HG03045 (cell line): ENCODE measurements around the gene GLT6D1.

ENCODE experiments used
- ATAC-seq: cut with Tn5 transposase; IDR thresholded peaks from one replicate; pipeline ENCODE4 v1.9.1; 2021; ENCODE audit warnings: mild to moderate bottlenecking, moderate library complexity; ENCODE audit not compliant: unreplicated experiment

The GLT6D1 gene

DNA sequence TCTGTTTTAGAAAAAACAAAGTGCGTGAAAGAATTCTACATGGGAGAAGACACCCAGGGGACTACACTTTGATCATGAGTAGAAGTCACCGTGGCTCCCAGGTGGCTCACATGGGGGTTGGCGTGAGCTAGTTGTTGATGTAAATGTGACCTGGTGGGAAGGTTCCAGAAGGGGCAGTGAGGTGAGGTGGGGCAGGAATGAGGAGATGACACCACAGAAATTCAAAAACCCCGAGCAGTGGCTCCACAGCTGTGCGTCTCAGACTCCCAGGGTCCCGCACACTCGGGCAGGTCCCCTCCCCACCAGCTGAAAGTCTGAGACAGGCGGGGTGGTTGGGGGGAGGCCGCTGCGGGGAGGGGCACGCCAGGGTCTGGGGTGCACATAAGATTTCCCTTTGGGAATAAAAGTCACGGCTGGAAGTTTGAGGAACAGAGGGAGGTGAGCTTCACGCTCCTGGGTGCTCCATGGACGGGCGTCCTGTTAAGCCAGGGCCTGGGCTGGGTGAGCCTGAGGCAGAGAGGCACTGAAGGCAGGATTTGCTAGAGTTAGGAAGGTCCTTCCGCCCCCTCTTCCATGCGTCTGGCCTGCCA is 29.9 kb downstream of the GLT6D1 start:
- ATAC-seq = no peak

DNA sequence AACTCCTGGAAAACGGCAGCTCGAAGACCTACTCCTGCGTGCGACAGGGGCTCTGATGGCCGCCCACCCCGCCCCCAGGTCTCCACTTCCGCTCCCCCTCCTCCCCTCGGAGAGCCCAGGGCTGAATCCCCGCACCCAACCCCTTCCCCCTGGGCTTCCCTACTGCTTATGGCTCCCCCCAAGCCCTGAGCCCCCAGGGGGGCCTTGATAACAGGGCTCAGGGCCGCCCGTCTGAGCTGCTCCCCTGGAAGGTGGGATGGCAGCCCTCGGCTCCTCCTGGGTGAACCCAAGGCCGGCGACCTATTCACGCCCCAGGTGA is 30.4 kb downstream of the GLT6D1 start:
- no peak for ATAC-seq

- ATAC-seq = no peak
Observed at GRCh38 chr9:135608294-135608998, 30.9 kb downstream of the GLT6D1 start.

GRCh38 chr9:135607401-135608293 is 31.7 kb downstream of the GLT6D1 start:
- no peak for ATAC-seq

DNA sequence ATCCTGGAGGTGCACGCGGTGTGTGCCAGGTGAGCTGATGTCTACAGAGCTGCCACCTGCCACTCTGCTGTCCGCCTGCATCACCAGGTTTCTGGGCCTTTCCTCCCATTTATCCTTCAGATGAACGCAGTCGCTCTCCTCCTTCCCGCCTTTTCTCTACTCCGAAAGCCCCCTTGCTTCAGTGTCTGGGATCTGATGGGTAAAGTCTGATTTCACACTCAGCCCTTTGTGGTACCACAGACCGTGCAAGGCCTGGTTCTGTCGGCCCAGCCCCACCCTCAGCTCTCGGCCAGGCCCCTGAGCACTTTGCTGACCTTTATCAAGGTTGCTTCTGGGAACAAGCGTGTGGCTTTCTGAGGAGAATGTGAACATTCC is 32.5 kb downstream of the GLT6D1 start:
- ATAC-seq = no peak

DNA sequence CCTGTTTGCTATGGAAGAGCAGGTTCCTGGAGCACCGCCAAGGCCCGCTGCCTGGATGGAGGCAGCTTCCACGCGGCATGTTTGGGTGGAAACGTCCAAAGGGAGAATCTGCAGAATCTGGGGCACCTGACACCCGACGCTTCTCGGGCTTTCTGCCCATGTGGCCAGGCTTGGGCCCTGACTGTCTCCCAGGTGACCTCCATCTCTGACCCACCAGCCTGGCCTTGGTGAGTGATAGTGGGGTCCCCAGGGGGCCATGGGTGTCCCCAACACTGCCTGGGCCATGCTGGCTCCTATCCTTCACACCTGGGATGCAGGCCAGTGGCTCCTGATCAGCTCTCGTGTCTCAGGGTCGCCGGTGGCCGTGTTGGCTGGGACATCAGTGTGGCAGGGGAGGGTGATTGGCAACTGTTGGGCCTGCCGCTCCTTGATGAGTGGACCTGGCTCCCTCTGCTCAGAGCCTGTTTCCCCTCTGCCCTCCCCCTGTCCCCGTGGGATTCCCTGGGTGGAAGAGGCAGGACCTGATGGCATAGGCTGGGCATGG is 34.0 kb downstream of the GLT6D1 start:
- ATAC-seq = no peak

DNA sequence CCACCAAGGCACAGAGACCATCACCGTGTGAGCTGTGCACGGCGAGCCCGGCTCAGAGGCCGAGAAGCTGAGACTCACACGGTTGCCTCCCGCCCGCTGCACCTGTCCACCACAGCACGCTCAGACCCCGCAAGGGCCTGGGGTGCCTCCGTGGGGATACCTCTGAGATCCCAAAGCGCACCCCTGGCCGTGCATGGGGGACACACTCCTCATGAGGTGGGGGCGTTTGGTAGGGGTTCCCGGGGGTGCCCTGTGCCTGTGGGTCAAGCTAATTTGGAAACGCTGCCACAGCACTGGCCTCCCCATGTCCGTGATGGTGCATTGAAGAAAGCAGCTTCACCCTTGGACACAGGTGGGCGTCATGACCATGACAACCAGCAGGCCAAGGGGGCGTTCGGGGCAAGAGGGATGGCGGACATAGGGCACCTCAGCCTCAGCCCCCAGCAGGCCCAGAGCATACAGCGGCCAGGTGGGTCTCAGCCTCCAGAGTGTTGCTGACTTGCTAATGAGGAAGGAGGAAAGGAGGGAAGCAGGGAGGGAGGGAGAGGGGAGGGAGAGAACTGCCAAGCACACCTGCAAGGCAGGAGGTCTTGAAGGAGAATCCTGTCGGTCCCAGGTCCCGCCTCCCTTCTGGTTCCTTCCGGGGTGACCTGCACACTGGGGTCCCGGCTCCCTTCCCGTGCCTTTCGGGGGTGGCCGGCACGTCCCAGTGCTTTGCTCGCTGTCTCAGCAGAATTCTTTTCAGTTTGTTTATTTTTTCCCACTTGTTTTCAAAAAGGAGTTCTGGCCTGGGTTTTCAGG is 34.7 kb downstream of the GLT6D1 start:
- no peak for ATAC-seq

GRCh38 chr9:135602789-135603481 is 36.4 kb downstream of the GLT6D1 start:
- ATAC-seq = no peak

DNA sequence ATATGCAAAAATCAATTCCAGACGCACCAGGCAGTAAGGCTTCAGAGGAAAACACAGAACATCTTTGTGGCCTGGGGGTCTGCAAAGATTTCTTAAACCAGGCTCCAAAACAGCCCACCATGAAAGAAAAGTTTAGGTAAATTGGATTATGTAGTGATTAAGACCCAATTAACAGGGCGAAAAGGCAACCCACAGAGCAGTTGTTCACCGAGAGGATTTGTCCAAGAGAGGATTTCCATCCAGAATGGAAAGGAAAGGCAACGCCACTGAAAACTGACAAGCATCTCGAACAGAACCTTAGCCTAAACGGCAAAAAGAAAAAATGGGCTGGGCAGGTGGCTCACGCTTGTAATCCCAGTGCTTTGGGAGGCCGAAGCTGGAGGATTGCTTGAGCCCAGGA is 37.4 kb downstream of the GLT6D1 start:
- no peak for ATAC-seq

GRCh38 chr9:135600296-135600817 is 39.0 kb downstream of the GLT6D1 start:
- ATAC-seq = no peak

GRCh38 chr9:135596211-135596610 is 43.1 kb downstream of the GLT6D1 start:
- no peak for ATAC-seq

- ATAC-seq = no peak
Observed at GRCh38 chr9:135592625-135593024, 46.7 kb downstream of the GLT6D1 start.

DNA sequence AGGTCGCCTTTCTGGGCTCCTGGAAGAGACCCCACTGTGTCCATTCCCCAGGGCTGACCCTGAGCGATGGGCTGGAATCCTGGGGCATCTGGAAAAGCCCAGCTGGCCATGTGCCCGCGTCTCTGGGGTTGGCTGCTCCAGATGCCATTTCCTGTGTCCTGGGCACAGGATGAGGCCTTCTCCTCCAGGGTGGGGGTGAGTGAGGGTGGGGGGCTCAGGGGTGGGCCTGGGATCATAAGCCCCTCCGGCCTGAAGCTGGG is 47.1 kb downstream of the GLT6D1 start:
- ATAC-seq = no peak

DNA sequence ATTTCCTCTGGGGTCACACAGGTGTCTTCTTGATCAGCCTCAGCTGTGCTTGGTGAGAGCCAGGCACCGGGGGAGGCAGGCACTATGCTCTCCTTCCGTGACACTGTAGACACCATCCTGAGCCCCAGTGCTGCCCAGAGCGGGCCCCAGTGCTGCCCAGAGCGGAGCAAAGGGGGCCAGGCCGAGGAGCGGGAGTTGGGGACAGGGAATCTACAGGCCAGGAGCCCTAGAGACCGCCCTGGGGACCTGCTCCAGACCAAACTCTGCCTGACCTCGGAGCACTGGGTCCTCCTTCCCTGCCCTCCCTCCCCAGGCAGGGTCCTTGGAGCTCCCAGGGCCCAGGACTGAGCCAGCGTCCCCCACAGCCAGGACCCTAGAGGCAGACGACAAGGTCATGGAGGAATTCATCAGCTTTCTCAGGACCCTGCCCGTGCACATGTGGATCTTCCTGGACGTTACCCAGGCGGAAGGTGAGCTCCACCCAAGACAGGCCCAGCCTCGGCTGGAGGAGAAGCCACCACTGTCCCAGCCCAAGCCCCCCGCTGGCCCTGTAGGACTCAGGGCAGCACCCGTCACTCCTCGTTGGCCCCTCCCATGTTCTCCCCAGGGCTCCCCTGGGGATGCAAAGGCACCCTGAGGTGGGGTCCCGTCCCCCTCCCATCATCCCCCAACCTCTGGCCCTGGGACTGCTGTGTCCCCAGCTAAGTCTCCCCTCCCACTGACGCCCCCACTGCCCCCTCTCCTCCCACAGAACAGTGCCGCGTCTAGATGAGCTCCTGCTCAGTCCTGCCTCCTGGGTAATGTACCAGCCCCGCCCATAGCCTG is 47.6 kb downstream of the GLT6D1 start:
- no peak for ATAC-seq

- no peak for ATAC-seq
Observed at GRCh38 chr9:135590486-135591079, 48.8 kb downstream of the GLT6D1 start.

DNA sequence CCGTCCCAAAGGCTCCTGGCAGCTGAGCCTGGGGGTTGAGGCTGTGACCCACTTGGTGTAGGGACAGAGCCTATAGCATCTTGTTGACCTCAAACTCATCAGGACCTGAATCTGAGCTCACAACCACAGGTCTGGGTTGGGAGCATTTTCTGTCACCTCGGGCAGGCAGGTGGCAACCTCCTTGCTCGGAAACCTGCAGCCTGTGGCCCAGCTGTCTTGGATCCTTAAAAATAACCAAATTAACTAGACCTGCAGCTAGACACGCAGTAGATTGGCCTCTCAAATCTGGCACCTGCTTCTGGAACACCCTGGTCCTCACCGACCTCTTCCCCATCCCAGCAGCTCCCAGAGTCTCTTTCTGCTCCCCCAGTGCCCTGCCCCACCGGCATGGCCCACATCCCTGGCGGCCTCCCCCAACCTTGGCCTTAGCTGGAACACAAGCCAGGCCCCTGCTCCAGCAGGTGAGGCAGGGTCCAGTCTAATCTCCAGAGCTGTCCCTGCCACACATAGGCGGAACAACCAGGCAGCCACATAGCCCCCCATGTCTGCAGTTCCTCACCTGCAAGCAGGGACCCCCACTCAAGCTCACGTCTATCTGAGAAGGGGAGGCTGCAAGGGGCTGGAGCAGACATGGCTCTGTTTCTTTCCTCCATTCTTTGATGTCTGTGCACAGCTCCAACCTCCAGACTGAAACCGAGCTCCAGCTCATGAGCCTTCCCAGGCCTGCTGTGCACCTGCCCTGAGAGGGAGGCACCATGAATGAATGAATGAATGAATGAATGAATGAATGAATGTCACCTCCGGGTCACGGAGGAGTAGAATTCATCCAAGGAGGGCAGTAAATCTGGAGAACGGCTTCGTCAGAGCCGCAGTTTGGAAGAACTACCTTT is 49.5 kb downstream of the GLT6D1 start:
- no peak for ATAC-seq

DNA sequence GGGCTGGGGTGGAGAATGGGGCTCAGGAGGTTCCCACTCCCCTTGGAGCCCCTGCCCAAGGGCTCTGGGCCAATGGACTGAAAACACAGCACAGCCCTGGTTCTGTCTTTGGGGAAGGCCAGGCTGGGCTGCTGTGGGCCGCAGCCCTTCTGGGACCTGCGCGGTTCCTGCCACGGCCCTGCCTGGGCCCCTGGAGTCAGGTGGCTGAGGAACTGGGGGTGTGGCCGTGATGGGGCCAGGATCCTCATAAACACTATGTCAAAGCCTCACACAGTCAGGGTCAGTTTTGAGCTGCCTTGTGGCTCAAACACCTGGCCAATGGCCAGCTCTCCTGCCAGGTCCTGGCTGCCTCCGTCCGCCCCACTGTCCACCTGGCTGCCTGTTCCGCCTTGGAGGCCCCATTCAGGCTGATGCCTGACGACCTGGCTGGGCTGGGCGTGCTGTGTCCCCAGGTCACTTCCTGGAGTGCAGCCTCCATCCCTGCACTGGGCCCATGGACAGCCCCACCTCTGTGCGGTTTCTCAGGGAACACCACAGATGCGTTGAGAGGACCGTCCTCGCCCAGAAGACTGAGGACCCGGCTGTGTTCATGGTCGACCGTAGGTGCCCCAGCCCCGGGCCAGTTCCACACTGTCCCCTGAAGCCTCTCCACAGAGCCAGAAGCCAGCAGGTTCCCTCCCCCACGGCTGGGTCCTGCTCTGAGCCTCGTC is 50.3 kb downstream of the GLT6D1 start:
- ATAC-seq = no peak

DNA sequence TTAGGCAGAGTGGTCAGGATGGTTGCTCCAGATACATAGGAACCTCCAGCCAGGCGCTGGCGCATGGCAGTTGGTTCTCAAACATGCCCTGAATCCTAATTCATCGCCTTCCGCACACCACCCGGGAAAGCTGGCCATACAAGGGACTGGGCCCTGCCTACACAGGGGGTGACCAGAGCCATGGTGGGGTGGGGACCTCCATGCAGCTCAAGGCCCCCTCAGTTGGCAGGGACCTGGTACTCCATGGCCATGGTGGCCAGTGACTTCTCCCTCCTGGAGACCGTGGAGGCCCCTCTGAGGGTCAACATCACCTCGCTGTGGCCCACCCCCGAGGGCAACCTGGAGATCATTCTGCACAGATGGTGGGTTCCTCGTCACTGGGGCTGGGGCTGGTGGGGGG is 51.0 kb downstream of the GLT6D1 start:
- ATAC-seq = no peak
